HUES6 (cell line): Measurements from ENCODE around the gene EZR.

ENCODE experiments used
- H3K27ac ChIP-seq: 2 replicates; pipeline ENCODE4 v1.7.0; 2013; ENCODE audit warnings: low read depth, mild to moderate bottlenecking, low read length, inconsistent platforms
- H3K27me3 ChIP-seq: 2 replicates; pipeline ENCODE4 v1.6.1; 2013; ENCODE audit warnings: low read length; ENCODE audit not compliant: control insufficient read depth, insufficient read depth
- H3K36me3 ChIP-seq: 2 replicates; pipeline ENCODE4 v1.6.1; 2013; ENCODE audit warnings: low read length; ENCODE audit not compliant: control insufficient read depth, insufficient read depth
- H3K4me1 ChIP-seq: 2 replicates; pipeline ENCODE4 v1.6.1; 2013; ENCODE audit warnings: low read length; ENCODE audit not compliant: control insufficient read depth, insufficient read depth
- H3K4me3 ChIP-seq: 2 replicates; pipeline ENCODE4 v1.5.1; 2013; ENCODE audit warnings: low read depth, low read length
- H3K9ac ChIP-seq: one replicate; pipeline ENCODE4 v1.6.1; 2013; ENCODE audit warnings: mild to moderate bottlenecking, low read length
- H3K9me3 ChIP-seq: 2 replicates; pipeline ENCODE4 v1.6.1; 2013; ENCODE audit warnings: low read depth, low read length; ENCODE audit not compliant: control insufficient read depth, insufficient read depth

Gene EZR

GRCh38 chr6:158756126-158756525 lies 63.0 kb downstream of the EZR start:
- H3K27ac ChIP-seq, result no peak overlapping the region
- H3K36me3 ChIP-seq, result no peaks in the 10 kb centered on the region
- H3K9ac ChIP-seq, result no peak overlapping the region
- H3K27me3 ChIP-seq, result no peaks in the 10 kb centered on the region
- no peak overlapping the region for H3K4me3 ChIP-seq
- H3K9me3 ChIP-seq, result no peaks in the 10 kb centered on the region
- peaks cover 39% of the 10 kb centered on the region for H3K4me1 ChIP-seq

- Histone ChIP-seq H3K4me3 (no peak overlapping the region), H3K27ac (no peak overlapping the region), H3K4me1 (peaks cover 35% of the 10 kb centered on the region)
These were observed 63.5 kb downstream of the EZR start for GRCh38 chr6:158755636-158756035.

GRCh38 chr6:158754738-158755137 lies 64.4 kb downstream of the EZR start:
- Histone ChIP-seq H3K27ac (no peak overlapping the region), H3K4me1 (peaks cover 33% of the 10 kb centered on the region), H3K9me3 (no peaks in the 10 kb centered on the region), H3K9ac (no peak overlapping the region), H3K27me3 (no peaks in the 10 kb centered on the region), H3K4me3 (no peak overlapping the region), H3K36me3 (no peaks in the 10 kb centered on the region)

More at GRCh38 chr6:158755636-158756035, 63.5 kb downstream of the EZR start:
- Histone ChIP-seq H3K27me3 (no peaks in the 10 kb centered on the region), H3K9ac (no peak overlapping the region), H3K9me3 (no peaks in the 10 kb centered on the region), H3K36me3 (no peaks in the 10 kb centered on the region)

DNA sequence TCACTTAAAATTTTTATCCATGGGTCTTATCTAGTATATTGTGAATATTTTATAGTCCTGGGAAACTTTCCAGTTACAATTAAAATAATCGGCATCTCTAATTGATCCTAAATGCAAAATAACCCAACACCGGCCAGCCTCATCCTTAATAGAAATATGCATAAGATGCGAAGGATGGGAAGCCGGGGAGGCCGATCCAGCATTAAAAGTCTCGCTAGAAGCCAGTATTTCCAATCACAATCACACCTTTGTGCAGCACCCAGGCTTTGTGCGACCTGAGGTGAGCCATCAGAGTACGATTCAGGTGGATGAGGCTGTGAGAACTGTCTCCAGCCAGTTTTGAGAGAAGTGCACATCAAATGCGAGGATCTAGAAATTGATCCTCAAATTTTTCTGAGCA lies 65.4 kb downstream of the EZR start:
- no peak overlapping the region for H3K4me3 ChIP-seq
- peaks cover 30% of the 10 kb centered on the region for H3K4me1 ChIP-seq
- H3K9me3 ChIP-seq, result no peaks in the 10 kb centered on the region
- H3K9ac ChIP-seq, result no peak overlapping the region
- no peaks in the 10 kb centered on the region for H3K27me3 ChIP-seq
- H3K27ac ChIP-seq, result no peak overlapping the region
- no peaks in the 10 kb centered on the region for H3K36me3 ChIP-seq

- H3K9me3 ChIP-seq, result no peaks in the 10 kb centered on the region
- no peak overlapping the region for H3K27ac ChIP-seq
- H3K4me1 ChIP-seq, result peaks cover 18% of the 10 kb centered on the region
- H3K4me3 ChIP-seq, result no peak overlapping the region
- no peaks in the 10 kb centered on the region for H3K36me3 ChIP-seq
- H3K9ac ChIP-seq, result no peak overlapping the region
- H3K27me3 ChIP-seq, result no peaks in the 10 kb centered on the region
These were observed 66.6 kb downstream of the EZR start for GRCh38 chr6:158752613-158753012.

DNA sequence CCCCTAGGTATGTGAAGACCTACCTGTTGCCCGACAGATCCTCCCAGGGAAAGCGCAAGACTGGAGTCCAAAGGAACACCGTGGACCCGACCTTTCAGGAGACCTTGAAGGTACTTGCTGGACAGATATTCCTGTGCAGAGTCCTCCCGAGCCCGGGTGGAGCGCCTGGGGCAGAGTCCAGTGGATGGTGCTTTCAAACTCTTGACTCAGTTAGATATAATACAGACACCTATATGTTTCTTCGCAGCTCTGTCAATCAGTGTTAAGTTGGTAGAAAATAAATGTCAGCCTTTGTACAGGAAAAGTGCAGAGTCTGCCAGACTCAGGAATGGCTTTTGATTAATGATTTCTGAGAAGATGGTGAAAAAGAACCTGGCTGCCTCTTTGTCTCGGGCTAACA lies 67.2 kb downstream of the EZR start:
- no peak overlapping the region for H3K27ac ChIP-seq
- H3K9me3 ChIP-seq, result no peaks in the 10 kb centered on the region
- H3K27me3 ChIP-seq, result no peaks in the 10 kb centered on the region
- no peaks in the 10 kb centered on the region for H3K36me3 ChIP-seq
- no peak overlapping the region for H3K4me3 ChIP-seq
- peaks cover 13% of the 10 kb centered on the region for H3K4me1 ChIP-seq
- no peak overlapping the region for H3K9ac ChIP-seq

- no peak overlapping the region for H3K27ac ChIP-seq
- no peaks in the 10 kb centered on the region for H3K9me3 ChIP-seq
- no peak overlapping the region for H3K9ac ChIP-seq
- H3K4me3 ChIP-seq, result no peak overlapping the region
- peaks cover 13% of the 10 kb centered on the region for H3K4me1 ChIP-seq
- no peaks in the 10 kb centered on the region for H3K27me3 ChIP-seq
- no peaks in the 10 kb centered on the region for H3K36me3 ChIP-seq
These were observed 67.9 kb downstream of the EZR start for GRCh38 chr6:158751224-158751623.

GRCh38 chr6:158744986-158745430 lies 74.2 kb downstream of the EZR start:
- no peak overlapping the region for H3K27ac ChIP-seq
- no peaks in the 10 kb centered on the region for H3K36me3 ChIP-seq
- H3K4me3 ChIP-seq, result no peak overlapping the region
- no peak overlapping the region for H3K9ac ChIP-seq
- H3K4me1 ChIP-seq, result no peaks in the 10 kb centered on the region
- no peaks in the 10 kb centered on the region for H3K9me3 ChIP-seq
- H3K27me3 ChIP-seq, result no peaks in the 10 kb centered on the region

DNA sequence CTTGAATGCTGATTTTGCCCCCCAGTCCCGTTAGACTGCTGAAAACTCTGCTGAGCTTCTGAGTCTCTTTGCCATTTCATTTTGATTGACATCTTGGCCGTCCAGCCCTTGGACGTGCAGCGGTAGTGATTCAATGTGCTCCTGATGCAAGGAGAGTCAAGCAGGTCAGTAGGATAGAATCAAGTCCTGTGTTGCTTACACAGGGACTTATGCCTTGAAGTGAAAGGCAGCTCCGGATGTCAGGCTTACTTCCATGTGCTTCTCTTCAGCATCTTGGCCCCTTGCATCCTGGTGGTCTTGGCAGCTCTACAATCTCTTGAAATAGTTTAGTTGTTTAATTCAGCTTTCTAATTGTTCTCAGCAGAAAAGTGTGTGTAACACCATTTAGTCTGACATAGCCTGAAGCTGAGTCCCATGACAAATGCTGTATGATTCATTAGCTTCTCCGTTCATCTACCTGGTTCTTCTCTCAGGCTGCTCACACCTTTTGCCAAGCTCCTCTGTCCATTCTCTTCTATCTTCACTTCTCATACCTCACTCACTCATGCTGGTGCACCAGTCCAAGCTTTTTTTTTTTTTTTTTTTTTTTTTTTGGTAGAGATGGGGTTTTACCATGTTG lies 76.0 kb downstream of the EZR start:
- H3K27me3 ChIP-seq, result no peaks in the 10 kb centered on the region

GRCh38 chr6:158739673-158740072 lies 79.5 kb downstream of the EZR start:
- Histone ChIP-seq H3K4me1 (no peaks in the 10 kb centered on the region), H3K9ac (no peak overlapping the region), H3K4me3 (no peak overlapping the region), H3K27ac (no peak overlapping the region), H3K27me3 (no peaks in the 10 kb centered on the region), H3K9me3 (peaks cover 7% of the 10 kb centered on the region), H3K36me3 (no peaks in the 10 kb centered on the region)

More for the DNA sequence above, 76.0 kb downstream of the EZR start:
- peaks cover 5% of the 10 kb centered on the region for H3K9me3 ChIP-seq
- H3K27ac ChIP-seq, result no peak overlapping the region
- H3K9ac ChIP-seq, result no peak overlapping the region
- H3K4me1 ChIP-seq, result no peaks in the 10 kb centered on the region
- no peak overlapping the region for H3K4me3 ChIP-seq
- H3K36me3 ChIP-seq, result no peaks in the 10 kb centered on the region

GRCh38 chr6:158737710-158738615 lies 81.2 kb downstream of the EZR start:
- Histone ChIP-seq H3K4me3 (no peak overlapping the region), H3K27ac (no peak overlapping the region), H3K36me3 (no peaks in the 10 kb centered on the region), H3K9me3 (peaks cover 14% of the 10 kb centered on the region), H3K27me3 (no peaks in the 10 kb centered on the region), H3K9ac (no peak overlapping the region), H3K4me1 (no peaks in the 10 kb centered on the region)
